ENCODE results near the gene ROR2.
A peak's percentile ranks its signal among the peaks of the same experiment; 100 is the strongest.

ROR2 gene

DNA sequence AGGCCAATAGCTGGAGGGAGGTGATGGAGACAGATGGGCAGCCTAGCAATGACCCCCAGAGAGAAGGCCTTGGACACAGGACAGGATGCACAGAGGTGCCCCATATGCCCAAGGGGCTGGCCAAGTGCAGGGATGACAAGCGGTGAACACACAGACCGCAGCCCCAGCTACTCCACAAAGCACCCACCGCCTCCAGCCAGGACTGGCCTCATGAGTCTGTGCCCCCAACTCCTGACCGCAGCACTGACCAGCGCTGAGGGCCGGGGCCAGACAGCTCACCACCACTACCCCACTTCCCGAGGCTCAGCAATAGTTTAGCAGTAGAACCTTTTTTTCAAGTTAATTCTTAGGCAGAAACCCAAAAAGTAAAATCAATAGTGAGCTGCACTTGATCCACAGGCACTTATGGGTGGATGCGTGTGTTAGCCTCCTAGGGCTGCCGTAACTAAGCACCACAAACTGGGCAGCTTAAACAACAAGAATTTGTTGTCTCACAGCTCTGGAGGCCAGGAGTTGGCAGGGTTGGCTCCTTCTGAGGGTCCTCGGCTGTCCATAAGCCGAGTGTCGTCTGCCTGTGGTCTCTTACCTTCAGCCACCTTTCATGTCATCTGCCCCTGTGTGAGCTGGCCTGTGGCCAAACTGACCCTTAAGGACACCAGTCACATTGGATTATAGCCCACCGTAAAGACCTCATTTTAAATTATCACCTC is 14.1 kb downstream of the ROR2 start:
- ATAC-seq, result no peak
- no peak for TF ChIP-seq ZFP3 (CRISPR knock-in tag; IDR thresholded peaks at IDR 0.05)
- no peak for TF ChIP-seq PPARA (CRISPR knock-in tag; IDR thresholded peaks at IDR 0.05; ENCODE audit: borderline replicate concordance)

DNA sequence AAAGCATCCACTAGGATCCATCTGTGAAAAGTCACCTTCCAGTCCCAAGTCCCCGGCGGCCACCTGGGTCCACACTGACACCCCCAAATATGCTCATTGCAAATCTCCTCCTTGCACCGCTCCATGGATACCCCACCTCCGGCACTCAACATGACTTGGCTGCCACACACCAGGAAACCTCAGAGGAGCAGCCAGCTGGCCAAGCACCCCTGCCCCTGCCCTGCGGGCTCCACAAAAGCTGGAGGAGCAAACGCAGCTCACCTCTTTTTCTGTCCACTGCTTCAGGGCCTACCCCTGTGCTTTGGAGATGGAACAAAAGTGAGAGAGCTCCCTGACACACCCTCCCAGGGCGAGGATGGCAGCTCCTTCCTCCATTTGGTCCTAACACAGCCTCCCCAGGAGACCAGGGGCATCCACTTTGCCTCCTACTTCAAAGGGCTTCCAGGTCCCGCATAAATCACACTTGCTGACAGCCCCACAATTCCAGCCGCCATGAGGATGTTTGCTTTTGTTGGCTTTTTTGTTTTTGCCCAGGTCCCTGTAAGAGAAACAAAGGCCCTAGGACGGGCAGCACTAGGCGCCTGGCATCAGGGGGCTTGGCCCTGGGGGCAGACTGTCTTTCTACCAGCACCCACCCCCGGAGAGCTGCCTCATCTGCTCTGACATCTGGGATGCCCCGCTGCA is 14.8 kb downstream of the ROR2 start:
- ATAC-seq, result no peak
- TF ChIP-seq, protein P1, sequence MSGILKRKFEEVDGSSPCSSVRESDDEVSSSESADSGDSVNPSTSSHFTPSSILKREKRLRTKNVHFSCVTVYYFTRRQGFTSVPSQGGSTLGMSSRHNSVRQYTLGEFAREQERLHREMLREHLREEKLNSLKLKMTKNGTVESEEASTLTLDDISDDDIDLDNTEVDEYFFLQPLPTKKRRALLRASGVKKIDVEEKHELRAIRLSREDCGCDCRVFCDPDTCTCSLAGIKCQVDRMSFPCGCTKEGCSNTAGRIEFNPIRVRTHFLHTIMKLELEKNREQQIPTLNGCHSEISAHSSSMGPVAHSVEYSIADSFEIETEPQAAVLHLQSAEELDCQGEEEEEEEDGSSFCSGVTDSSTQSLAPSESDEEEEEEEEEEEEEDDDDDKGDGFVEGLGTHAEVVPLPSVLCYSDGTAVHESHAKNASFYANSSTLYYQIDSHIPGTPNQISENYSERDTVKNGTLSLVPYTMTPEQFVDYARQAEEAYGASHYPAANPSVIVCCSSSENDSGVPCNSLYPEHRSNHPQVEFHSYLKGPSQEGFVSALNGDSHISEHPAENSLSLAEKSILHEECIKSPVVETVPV (CRISPR knock-in tag; IDR thresholded peaks at IDR 0.05), result no peak
- TF ChIP-seq ZNF8 (CRISPR knock-in tag; IDR thresholded peaks at IDR 0.05), result no peak

DNA sequence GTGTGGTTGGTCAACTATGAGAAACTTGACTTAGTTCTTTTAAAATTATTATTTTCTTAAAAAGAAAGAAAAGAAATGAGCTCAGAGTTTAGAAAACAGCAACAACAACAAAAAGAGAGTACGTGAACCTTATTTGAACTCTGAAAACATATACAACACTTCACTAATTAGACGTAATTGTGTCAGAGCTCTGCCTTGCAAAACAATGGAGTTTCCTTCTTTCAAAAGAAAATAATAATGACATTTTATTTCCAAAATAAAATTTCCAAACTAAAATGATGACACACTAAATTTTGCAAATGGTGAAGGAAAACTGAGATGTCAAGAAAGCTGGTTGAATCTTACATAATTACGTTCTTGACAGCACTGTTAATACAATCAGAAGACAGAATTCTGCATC is 15.4 kb downstream of the ROR2 start:
- no peak for ATAC-seq
- TF ChIP-seq, protein P2, sequence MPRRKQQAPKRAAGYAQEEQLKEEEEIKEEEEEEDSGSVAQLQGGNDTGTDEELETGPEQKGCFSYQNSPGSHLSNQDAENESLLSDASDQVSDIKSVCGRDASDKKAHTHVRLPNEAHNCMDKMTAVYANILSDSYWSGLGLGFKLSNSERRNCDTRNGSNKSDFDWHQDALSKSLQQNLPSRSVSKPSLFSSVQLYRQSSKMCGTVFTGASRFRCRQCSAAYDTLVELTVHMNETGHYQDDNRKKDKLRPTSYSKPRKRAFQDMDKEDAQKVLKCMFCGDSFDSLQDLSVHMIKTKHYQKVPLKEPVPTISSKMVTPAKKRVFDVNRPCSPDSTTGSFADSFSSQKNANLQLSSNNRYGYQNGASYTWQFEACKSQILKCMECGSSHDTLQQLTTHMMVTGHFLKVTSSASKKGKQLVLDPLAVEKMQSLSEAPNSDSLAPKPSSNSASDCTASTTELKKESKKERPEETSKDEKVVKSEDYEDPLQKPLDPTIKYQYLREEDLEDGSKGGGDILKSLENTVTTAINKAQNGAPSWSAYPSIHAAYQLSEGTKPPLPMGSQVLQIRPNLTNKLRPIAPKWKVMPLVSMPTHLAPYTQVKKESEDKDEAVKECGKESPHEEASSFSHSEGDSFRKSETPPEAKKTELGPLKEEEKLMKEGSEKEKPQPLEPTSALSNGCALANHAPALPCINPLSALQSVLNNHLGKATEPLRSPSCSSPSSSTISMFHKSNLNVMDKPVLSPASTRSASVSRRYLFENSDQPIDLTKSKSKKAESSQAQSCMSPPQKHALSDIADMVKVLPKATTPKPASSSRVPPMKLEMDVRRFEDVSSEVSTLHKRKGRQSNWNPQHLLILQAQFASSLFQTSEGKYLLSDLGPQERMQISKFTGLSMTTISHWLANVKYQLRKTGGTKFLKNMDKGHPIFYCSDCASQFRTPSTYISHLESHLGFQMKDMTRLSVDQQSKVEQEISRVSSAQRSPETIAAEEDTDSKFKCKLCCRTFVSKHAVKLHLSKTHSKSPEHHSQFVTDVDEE (CRISPR knock-in tag; IDR thresholded peaks at IDR 0.05), result no peak
- TF ChIP-seq SNAI2 (CRISPR knock-in tag; IDR thresholded peaks at IDR 0.05) (no peak), OSR1 (CRISPR knock-in tag; IDR thresholded peaks at IDR 0.05) (no peak), ESRRG (CRISPR knock-in tag; IDR thresholded peaks at IDR 0.05) (no peak), ISL1 (CRISPR knock-in tag; IDR thresholded peaks at IDR 0.05) (no peak), ZNF70 (CRISPR knock-in tag; IDR thresholded peaks at IDR 0.05) (no peak), ZNF565 (CRISPR knock-in tag; conservative IDR thresholded peaks at IDR 0.05; ENCODE audit: low read depth) (no peak)
- TF ChIP-seq, protein P1 (CRISPR knock-in tag; IDR thresholded peaks at IDR 0.05), result no peak
- TF ChIP-seq, protein P3, sequence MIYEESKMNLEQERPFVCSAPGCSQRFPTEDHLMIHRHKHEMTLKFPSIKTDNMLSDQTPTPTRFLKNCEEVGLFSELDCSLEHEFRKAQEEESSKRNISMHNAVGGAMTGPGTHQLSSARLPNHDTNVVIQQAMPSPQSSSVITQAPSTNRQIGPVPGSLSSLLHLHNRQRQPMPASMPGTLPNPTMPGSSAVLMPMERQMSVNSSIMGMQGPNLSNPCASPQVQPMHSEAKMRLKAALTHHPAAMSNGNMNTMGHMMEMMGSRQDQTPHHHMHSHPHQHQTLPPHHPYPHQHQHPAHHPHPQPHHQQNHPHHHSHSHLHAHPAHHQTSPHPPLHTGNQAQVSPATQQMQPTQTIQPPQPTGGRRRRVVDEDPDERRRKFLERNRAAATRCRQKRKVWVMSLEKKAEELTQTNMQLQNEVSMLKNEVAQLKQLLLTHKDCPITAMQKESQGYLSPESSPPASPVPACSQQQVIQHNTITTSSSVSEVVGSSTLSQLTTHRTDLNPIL (CRISPR knock-in tag; IDR thresholded peaks at IDR 0.05; ENCODE audit: low read depth), result no peak
- TF ChIP-seq, protein P4, sequence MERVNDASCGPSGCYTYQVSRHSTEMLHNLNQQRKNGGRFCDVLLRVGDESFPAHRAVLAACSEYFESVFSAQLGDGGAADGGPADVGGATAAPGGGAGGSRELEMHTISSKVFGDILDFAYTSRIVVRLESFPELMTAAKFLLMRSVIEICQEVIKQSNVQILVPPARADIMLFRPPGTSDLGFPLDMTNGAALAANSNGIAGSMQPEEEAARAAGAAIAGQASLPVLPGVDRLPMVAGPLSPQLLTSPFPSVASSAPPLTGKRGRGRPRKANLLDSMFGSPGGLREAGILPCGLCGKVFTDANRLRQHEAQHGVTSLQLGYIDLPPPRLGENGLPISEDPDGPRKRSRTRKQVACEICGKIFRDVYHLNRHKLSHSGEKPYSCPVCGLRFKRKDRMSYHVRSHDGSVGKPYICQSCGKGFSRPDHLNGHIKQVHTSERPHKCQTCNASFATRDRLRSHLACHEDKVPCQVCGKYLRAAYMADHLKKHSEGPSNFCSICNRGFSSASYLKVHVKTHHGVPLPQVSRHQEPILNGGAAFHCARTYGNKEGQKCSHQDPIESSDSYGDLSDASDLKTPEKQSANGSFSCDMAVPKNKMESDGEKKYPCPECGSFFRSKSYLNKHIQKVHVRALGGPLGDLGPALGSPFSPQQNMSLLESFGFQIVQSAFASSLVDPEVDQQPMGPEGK (CRISPR knock-in tag; IDR thresholded peaks at IDR 0.05; ENCODE audit: borderline replicate concordance), result no peak

DNA sequence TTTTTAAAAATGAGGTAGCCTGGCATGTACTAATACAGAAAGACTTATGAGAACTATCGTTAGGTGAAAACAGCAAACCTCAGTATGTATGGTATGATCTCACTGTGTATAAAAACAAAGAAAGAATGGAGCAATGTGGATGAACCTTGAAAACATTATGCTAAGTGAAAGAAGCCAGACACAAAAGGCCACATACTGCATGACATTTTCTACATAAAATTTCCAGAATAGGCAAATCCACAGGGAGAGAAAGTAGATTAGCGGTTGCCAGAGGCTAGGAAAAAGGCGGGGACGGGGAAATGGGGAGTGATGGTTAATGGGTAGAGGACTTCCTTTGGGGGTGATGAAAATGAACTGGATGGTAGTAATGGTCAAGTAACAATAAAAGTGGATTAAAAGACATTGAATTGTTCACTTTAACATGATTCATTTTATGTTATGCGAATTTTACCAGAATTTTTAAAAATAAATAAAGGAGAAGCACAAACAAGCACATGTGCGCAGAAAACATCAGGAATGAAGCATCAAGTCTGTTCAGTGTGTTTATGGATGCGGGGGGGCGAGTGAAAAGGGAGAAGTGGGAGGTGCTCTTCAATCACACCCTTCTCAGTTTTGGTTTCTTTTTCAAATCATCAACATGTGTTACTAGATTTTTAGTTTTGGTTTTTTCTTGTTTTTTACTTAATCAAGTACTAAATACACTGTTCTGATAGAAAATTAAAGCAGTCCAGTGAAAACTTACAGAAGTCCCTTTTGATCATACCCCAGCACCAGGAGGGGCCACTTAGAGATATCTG is 16.3 kb downstream of the ROR2 start:
- ATAC-seq, result no peak
- TF ChIP-seq, protein P2 (CRISPR knock-in tag; IDR thresholded peaks at IDR 0.05), result 0 out of 2 replicates have a peak, but pooled peaks have one; percentile 35
- TF ChIP-seq BACH2 (CRISPR knock-in tag; IDR thresholded peaks at IDR 0.05; ENCODE audit: borderline replicate concordance) (no peak), TOX (CRISPR knock-in tag; IDR thresholded peaks at IDR 0.05; ENCODE audit: borderline replicate concordance) (no peak), TCF4 (CRISPR knock-in tag; IDR thresholded peaks at IDR 0.05; ENCODE audit: borderline replicate concordance) (peak; percentile 32; the same call in 1 of the 2 replicates), ZC3H10 (CRISPR knock-in tag; IDR thresholded peaks at IDR 0.05) (no peak), ZNF565 (CRISPR knock-in tag; conservative IDR thresholded peaks at IDR 0.05; ENCODE audit: low read depth) (no peak), CSDC2 (CRISPR knock-in tag; IDR thresholded peaks at IDR 0.05) (no peak), ZFP30 (CRISPR knock-in tag; IDR thresholded peaks at IDR 0.05) (no peak), ZNF70 (CRISPR knock-in tag; IDR thresholded peaks at IDR 0.05) (no peak)
- TF ChIP-seq, protein P3 (CRISPR knock-in tag; IDR thresholded peaks at IDR 0.05; ENCODE audit: low read depth), result no peak

Measured in SK-N-SH treated with all-trans-retinoic acid at 6 μM for 48 hours (cell line).